NCI-H146 treated with DMSO at 0.1 percent for 48 hours (cell line): ENCODE results near the gene MPZL1.
A peak's percentile ranks its signal among the peaks of the same experiment; 100 is the strongest.
"Not testable (repeated sequence)": the region's sequence is repeated elsewhere in the genome, so short reads cannot be mapped to it uniquely, and the experiment has no call there.

Experiments
- DNase-seq: peaks from one replicate; lab custom pipeline; 2025; ENCODE audit not compliant: unreplicated experiment; lab: John Stamatoyannopoulos, UW

MPZL1 gene

GRCh38 chr1:167718914-167719691 is 2.7 kb upstream of the MPZL1 start:
- DNase-seq = no peak

GRCh38 chr1:167719715-167720421 is 1.9 kb upstream of the MPZL1 start:
- DNase-seq = not testable (repeated sequence)

GRCh38 chr1:167720965-167721616 is 691 bp upstream of the MPZL1 start:
- DNase-seq = no peak

- DNase-seq = peak; percentile 48
Observed at GRCh38 chr1:167722152-167722869, 529 bp downstream of the MPZL1 start.

GRCh38 chr1:167722870-167723251 is 1.1 kb downstream of the MPZL1 start:
- no peak for DNase-seq

- DNase-seq = no peak
Observed at GRCh38 chr1:167723707-167724323, 2.0 kb downstream of the MPZL1 start.

GRCh38 chr1:167726008-167726407 is 4.2 kb downstream of the MPZL1 start:
- no peak for DNase-seq

GRCh38 chr1:167728818-167729410 is 7.1 kb downstream of the MPZL1 start:
- no peak for DNase-seq

- no peak for DNase-seq
Observed at GRCh38 chr1:167734227-167734626, 12.4 kb downstream of the MPZL1 start.

GRCh38 chr1:167734841-167735240 is 13.1 kb downstream of the MPZL1 start:
- DNase-seq = no peak

DNA sequence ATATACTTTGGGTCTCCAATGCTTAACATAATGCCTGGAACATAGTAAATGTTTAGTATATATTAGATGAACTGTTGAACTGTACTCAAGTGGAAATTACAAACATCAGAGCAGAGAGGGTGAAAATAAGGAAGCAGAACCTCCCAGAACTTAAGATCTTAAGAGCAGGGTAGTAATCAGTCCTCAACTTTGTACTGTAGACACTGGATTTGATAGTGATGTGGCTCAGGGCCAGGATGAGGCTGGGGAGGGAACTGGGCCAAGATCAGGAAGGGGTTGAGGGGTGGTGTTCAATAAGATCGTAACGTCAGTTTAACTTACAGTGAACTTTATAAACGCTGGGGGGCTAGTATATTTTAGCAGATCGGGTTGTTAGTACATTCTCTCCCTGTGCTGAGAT is 15.4 kb downstream of the MPZL1 start:
- no peak for DNase-seq

DNA sequence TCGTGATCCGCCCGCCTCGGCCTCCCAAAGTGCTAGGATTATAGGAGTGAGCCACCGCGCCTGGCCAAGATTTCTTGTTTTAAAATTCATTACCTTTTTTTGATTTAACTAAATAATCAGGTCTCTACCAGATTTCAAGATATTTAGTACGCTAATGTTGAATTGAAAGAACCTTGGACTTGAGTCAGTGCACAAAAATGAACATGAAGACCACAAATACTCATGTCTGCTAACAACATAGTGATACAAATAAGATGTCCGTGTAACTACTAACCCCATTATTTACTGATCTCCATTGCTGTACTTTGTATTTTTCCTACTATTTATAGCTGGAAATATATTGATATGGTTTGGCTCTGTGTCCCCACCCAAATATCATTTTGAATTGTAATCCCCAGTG is 16.4 kb downstream of the MPZL1 start:
- no peak for DNase-seq

GRCh38 chr1:167739752-167740151 is 18.0 kb downstream of the MPZL1 start:
- DNase-seq = no peak

GRCh38 chr1:167741103-167741502 is 19.3 kb downstream of the MPZL1 start:
- not testable (repeated sequence) for DNase-seq

DNA sequence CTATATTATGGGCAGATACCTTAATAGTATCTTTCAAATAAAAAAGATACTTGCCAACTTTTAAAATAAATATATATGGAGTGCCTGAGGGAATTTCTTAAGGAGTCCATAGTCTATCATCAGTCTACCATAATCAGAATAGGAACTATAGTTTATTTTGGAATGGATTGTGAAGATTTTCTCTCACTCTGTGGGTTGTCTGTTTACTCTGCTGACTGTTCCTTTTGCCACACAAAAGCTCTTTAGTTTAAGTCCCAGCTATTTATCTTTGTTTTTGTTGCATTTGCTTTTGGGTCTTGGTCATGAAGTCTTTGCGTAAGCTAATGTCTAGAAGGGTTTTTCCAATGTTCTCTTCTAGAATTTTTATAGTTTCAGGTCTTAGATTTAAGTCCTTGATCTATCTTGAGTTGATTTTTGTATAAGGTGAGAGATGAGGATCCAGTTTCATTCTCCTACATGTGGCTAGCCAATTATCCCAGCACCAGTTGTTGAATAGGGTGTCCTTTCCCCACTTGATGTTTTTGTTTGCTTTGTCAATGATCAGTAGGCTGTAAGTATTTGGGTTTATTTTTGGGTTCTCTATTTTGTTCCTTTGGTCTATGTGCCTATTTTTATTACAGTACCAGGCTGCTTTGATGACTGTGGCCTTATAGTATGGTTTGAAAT is 20.7 kb downstream of the MPZL1 start:
- DNase-seq = not testable (repeated sequence)

DNA sequence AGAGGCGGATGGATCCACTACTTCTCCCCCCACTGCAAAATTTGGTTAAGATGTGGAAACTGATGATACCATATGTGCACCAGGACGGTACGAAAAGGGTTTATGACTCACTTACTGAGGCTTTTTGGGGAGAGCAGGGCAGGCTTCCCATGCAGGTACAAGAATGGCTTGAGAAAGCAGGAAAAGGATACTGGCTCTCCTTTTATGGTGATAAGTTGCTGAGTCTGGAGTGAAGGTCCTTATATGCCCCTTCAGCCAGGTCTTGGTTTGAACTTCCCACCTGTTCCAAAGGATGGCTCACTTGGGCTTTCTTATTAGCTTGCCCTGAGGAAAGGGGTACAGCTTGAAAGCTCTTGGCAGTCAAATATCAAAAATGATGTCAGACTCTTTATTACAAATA is 23.1 kb downstream of the MPZL1 start:
- DNase-seq = no peak

DNA sequence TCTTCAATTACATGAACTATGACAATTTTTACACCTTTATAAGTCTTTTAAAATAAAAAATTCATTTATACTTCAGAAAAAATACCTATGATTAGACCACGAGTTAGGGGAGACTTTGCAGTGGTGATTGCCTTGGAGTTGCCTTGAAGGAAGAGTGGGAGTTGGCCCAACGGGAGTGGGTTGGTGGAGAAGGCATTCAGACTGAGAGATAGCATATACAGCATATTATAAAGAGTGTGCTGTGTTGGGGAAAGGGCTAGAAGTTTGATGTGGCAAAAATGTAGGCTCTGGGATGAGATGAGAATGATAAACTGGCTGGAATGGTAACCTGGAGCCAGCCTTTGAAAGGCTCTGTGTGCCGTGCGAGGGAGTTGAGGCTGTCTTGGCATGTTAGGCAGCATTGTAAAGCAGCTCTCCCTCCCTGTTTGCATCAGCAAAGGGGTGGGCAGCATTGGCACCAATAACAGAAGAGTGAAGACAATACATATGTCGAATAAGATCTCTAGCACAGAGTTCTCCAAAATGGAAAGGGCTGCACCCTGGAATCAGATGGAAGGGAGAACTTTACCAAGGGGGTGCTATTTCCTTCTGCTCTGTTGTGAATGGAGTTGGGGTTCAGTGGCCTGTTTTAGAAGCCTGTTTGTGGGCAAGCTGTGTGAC is 24.4 kb downstream of the MPZL1 start:
- no peak for DNase-seq

DNA sequence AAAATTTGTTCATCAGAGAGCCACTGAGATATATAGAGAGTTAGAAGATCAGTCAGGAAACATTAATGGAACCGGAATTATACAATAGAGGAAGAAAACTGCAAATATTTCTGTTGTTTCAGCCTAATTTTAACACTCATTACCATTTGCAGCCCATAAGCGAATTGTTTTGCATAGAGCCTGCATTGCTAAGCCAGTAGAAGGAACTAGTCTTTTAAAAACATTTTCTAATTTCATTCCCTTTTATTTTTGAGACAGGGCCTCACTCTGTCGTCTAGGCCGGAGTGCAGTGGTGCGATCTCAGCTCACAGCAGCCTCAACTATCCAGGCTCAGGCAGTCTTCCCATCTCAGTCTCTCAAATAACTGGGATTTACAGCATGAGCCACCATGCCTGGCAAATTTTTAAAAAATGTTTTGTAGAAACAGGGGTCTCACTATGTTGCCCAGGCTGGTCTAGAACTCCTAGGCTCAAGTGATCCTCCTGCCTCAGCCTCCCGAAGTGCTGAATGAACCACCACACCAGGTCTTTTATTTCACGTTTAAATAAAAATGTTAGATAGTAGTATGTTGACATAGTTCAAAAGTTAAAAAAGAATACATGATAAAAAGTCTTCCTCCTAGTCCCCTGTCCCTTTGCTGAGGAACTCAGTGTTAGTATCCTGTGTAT is 25.3 kb downstream of the MPZL1 start:
- no peak for DNase-seq

DNA sequence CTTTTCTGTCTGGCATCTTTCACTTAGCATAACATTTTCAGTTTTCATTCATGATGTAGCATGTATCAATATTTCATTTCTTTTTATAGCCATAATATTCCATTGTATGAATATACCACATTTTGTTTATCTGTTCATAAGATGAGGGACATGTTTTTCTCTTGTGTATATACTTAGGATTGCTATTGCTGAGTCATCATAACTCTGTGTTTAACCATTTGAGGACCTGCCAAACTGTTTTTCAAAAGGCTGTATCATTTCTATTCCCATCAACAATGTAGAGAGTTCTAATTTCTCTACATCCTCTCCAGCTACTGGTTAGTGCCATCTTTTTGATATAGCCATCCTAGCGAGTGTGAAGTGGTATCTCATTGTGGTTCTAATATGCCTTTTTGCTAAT is 26.2 kb downstream of the MPZL1 start:
- DNase-seq = no peak
